ENCODE results near the gene SESN2.

Gene SESN2, protein sequence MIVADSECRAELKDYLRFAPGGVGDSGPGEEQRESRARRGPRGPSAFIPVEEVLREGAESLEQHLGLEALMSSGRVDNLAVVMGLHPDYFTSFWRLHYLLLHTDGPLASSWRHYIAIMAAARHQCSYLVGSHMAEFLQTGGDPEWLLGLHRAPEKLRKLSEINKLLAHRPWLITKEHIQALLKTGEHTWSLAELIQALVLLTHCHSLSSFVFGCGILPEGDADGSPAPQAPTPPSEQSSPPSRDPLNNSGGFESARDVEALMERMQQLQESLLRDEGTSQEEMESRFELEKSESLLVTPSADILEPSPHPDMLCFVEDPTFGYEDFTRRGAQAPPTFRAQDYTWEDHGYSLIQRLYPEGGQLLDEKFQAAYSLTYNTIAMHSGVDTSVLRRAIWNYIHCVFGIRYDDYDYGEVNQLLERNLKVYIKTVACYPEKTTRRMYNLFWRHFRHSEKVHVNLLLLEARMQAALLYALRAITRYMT

DNA sequence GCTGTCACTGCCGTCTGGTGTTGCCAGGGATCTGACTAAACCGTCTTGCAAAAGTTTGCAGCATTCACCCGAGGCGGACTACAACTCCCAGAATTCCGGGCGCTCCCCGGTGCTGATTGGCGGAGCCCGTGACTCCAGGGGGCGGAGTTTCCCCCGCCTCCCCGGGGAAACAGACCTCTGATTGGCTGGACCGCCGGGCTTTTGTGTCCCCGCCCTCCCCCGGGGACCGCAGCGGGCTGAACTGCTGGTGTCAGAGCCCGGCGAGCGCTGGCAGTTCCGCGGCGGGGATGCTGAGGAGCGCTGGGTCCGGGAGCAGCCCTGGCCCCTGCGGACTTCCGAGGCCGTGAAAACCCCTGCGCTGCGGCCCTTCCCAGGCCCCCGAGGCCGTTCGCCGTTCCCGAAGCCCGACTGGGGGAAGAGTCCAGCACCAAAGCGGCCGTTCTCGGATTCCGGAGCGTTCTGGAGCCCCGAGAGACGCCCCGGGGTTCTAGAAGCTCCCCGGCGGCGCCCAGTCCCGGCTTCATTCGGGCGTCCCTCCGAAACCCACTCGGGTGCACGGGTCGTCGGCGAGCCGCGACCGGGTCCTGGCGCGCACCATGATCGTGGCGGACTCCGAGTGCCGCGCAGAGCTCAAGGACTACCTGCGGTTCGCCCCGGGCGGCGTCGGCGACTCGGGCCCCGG, at the start of gene SESN2:
TSS of gene SESN2 (plus strand) at position 267 of the 682 bp plus-strand sequence. CDS start at position 597, 330 bp downstream.
- peak; percentile 99 for DNase-seq

DNA sequence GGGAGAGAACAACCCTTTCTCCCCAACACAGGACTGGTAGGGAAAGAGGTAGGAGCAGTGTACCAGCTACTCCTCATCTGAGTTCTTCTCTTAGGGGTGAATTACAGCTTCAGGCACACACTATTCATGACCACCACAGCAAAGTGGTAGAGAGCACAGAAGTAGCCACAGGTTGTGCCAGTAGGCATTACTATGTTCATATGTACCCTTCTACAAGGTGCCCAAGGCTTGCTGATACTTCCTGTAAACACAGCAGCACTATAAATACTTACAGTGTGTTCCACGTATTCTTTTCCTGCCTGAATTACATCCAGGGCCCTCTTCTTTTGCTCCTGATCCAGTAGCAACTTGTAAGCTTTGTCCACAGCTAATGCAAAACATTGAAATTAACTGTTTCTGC, 49.6 kb upstream of the SESN2 start:
- no peak for DNase-seq

DNA sequence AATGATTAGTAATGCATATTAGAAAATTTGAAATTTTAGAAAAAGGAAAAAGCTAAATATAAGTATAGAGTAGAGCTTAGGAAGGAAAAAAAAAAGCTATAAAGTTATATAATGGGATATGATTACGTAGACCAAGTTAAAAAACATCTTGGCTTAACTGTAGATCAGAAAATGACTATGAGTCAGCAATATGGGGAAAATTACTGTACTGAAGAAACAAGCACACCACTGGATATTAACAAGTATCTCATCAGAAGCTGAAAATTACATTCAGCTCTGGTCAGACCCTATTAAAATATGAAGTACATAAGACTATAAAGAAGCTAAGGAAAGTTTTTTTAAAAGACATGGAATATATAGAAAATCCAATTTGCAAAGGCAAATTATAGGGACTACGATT, 46.0 kb upstream of the SESN2 start:
- no peak for DNase-seq

DNA sequence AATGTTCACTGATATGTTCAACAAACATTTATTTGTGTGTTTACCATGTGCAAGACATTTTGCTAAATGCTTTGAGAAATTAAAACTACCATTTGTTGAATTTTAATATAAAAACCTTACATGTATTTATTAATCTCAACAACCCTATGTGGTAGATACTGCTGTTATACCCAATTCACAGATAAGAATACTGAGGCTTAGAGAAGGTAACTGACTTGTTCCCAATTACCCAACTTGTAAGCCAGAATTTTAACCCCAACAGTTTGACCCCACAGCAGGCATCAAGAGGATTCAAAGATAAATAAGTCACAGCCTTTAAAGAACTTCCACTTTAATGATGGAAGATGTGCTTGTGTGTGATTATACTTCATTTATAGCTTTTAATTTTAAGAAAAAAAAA, 30.2 kb upstream of the SESN2 start:
- no peak for DNase-seq

DNA sequence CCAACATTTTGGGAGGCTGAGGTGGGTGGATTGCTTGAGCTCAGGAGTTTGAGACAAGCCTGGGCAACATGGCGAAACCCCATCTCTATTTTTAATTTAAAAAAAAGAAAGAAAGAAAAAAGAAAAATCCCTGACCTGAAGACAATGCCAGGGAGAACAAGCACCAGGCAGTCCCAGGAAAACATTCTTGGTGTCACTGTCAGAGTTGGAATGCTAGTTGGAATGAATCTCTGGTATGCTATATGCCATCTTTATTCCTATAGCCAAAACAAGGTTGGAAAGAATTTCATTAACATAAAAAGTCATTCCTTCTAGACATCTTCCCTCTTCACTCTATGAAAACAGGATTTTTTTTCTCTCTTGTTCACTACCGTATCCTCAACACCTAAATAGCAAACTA, 29.3 kb upstream of the SESN2 start:
- no peak for DNase-seq

DNA sequence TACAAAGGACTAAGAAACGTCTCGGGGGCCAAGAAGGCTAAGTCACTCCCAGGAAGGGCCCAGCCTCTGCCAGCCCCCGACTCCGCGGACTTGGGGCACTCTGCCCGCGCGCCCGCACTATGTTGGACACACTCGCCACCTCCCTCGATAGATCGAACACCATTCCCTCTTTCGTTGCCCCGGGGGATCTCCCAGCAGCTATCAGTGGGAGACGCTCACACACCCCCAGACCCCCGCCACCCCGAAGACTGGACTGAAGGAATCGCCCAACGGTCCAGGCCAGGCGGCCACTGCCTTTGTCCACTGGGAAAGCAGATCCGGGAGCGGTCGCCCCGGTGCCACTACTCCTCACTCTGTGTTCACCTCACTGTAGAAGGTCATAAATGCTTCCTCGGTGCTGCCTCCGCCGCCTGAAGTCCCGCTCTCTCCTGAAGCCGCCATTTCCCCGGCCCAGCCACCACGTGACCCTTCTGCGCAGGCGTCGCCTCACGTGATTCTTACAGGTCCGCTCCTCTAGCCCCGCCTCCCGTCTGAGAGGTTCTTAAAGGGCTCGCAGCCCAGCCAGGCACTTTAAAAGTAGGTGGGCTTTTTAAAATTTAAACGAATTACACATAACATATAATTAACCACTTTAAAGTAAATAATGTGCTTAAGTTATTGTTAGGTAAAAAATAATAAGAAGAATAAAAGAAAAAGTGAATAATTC, 26.6 kb upstream of the SESN2 start, which contains the start of gene DNAJC8:
TSS of gene DNAJC8 (minus strand) at position 472 of the 706 bp plus-strand sequence. CDS start at position 441, 31 bp downstream.
- peak; percentile 95 for DNase-seq

DNA sequence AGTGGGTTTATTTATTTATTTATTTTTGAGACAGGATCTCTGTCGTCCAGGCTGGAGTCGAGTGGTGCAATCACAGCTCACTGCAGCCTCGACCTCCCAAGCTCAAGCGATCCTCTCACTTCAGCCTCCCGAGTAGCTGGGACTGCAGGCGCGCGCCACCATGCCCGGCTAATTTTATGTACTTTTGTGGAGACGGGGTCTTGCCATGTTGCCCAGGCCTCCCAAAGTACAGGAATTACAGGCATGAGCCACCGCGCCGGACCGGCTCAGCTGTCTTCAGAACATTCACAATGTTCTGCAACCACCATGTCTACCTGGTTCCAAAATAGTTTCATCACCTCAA, 26.1 kb upstream of the SESN2 start:
- no peak for DNase-seq

DNA sequence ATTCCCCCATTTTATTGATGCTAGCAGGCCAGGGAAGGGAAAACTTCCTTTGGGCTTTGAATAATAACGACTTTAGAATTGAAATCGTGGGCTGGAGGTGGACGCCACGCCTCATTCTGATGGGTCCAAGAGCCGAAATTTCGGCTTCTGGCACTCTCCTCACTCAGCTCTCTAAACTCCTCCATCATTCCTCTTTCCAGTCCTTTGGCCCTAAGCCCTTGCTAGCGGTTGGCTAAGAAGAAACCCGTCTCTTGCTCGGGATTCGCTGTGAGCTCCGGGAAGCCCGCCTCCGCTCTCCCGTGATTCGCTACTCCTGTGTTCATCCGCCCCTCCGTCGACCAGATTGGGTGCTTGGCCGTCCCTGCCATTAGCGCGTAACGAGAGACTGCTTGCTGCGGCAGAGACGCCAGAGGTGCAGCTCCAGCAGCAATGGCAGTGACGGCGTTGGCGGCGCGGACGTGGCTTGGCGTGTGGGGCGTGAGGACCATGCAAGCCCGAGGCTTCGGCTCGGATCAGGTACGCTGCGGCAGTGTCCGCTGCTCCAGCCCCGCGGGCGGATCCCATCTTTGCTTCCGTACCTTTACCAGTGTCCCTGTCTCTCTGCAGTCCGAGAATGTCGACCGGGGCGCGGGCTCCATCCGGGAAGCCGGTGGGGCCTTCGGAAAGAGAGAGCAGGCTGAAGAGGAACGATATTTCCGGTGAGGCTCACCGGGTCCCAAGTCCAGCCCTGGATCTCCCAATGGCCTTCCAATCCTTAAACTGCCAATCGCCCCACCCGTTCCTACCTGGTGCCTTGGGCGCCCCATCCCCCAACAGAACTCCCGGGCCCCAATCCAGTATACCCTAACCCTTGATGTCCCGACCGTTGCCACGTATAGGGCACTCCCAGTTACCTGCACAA, 23.3 kb upstream of the SESN2 start, which contains the start of gene ATP5IF1:
TSS of gene ATP5IF1 (plus strand) at position 370 of the 901 bp plus-strand sequence. CDS start at position 430, 60 bp downstream.
- DNase-seq, result peak; percentile 96

DNA sequence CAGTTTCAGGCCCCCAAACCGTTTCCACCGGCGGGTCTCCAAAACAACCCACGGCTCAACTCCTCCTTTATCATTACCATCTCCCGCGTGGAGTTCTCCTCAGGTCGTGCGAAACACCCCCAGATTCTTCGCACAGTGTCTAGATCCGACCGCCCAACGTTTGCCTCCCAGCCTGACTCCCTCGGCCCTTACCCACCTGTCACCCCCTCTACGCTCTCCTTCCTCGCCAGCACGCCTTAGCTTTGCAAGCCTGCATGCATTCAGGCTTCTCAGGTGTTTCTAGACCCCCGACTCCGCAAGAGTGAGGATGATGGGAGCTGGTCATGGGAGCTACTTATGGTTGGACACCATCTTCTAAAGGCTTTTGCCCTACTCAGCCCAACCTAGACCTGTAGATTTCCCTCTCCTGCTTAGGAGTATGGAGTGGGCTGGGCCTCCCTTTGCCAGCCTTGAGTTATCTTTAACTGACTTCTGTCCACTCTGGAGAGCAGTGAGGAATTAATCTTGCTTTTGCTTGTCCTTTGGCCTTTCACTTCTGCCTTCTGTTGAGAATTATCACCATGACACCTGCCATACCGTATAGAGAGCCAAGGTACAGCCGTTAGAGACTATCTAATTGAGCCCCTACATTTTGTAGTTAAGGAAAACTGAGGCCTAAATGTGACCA, 22.5 kb upstream of the SESN2 start:
- peak; percentile 39 for DNase-seq

DNA sequence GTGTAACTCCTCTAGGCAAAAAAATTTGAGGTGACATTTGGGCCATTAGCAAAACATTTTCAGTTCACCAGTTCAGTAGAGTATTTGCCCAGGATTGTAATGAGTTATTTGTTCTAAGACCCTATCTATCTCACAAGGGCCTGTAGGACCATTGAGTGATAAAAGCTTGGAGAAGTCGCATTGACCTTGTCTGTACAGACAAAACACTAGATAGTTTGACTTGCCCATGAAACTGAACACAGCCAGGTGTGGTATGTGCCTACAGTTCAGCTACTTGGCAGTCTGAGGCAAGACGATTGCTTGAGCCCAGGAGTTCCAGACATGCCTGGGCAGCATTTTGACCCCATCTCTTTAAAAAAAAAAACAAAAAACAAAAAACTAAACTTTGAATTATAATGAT, 20.3 kb upstream of the SESN2 start:
- DNase-seq, result no peak

DNA sequence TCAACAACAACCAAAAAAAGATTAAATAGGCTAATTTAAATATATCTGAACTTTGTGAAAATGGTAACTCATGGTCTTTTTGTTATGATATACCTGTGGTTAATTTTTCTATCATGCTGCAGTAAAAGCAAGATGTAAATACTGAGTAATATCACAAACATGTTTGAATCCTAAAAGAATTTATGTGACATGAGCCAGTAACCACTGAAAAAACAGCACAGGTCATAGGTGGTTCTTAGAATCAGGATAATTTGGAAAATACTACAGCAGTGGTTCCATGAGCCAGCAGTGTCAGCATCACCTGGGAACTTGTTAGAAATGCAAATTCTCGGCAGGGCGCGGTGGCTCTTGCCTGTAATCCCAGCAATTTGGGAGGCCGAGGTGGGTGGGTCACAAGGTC, 19.3 kb upstream of the SESN2 start:
- DNase-seq, result no peak

DNA sequence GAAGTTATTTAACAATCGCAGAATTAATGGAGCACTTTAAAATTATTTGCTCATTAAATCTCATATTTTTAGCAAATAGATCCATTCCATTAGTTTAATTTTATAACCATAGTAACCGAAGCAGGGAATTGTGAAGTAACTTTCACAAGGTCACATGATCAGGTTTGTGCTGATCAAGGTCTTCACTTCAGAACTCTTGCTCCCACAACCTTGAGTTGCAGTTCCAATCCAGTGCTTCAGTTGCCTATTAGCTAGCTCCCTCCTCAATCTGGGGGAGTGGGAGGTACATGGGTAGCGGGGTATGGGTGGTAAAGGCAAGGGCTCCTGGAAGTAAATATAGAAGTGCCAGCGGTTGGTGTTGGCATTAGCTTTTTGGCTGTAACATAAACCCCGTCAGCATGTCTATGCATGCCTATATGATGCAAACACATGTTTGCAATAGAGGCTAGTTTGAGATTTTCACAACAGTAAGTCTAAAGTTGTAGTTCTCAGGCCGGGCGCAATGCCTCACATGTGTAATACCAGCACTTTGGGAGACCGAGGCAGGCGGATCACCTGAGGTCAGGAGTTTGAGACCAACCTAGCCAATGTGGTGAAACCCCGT, 17.6 kb upstream of the SESN2 start:
- no peak for DNase-seq

DNA sequence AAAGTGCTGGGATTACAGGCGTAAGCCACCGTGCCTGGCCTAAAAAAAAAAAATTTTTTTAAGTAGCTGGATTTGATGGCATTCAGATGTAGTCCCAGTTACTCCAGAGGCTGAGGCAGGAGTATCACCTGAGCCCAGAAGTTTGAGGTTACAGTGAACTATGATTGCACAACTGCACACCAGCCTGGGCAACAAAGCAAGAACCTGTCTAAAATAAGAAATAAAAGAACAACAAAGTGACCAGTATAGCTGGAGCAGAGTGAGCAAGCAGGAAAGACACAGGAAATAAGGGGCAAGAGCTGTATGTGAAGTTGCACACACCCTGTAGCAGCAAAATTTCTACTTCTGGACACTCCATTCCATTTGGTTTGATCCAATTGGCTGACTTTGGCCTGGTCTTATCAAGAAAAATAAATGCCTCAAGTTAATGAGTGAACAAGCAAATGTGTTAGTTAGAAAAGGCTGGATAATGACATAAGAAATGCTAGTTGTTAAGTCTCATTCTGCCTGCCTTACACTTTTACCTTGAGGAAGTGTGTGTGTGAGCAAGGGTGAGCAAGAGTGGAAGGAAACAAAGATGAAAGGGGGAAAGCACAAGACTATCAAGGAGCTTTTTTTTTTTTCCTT, 15.5 kb upstream of the SESN2 start:
- DNase-seq, result no peak

DNA sequence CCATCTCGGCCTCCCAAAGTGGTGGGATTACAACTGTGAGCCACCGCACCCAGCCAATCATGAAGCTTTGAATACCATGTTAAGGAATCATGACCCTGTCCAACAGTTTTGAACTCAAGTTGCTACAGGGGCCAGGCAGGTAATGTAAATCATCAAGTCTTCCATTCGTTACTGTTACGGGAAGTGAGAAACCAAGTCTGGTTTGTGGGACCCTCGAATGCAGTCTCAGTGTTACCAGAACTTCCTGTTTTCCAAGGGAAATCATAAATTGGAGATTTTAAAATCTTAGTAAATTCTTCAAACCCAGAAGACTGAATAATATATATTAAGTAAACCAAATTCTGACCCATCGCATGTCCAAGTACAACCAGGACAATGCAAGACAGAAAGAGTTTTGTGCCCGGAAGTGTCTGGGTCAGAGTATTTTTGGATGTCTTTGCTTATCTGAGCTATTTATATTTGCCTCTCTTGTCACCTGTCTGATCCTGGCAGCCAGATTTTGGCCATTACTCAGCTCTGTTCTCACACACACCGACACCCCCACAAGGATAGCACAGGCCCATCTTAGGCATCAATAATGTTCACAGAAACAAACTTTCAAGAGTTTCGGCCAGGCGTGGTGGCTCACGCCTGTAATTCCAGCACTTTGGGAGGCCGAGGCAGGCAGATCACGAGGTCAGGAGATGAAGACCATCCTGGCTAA, 14.6 kb upstream of the SESN2 start:
- no peak for DNase-seq

DNA sequence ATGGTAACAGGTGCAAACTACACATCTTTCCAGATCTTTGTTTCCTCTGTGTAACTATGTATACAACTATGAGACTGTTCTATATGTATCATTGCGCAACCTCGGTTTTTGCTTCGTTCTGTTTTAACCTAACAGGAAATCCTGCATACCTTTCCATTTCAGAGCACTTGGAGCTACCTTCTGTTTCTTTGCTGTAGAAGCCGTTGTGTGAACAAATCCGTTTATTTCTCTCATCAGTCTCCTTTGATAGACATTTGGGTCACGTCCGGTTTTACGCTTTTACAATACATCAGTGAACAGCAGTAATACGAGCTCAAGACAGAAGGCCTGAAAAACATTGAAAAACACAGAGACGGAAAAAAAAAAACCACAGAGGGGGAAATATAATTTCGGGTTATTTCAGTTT, 12.9 kb upstream of the SESN2 start:
- DNase-seq, result no peak

DNA sequence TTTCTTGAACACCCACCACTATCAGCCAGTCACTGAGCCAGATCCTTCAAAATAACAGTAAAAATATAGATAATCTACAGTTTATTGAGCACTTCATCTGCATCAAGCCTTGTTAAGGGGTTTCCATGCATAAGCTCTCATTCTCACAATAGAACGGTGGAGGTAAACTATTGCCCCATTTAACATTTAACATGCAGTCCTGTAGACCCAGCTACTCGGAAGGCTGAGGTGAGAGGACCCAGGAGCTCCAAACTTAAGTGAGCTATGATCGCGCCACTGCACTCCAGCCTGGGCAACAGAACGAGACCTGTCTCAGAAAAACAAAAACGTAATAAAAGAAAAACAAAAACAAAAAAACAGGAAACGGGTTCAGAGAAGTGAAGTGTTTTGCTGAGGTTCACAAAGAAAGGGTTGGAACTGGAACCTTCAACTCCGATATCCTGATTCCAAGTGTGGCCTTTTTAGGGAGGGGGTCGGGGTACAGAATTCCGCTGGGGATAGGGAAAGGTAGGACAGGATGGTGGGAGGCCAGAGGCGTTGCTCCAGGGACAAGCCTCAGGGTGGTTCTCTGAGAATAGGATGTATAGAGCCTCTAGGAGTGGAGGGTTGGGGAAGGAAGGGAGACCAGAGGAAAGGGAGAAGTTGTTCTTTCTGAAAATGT, 11.6 kb upstream of the SESN2 start:
- DNase-seq, result no peak

DNA sequence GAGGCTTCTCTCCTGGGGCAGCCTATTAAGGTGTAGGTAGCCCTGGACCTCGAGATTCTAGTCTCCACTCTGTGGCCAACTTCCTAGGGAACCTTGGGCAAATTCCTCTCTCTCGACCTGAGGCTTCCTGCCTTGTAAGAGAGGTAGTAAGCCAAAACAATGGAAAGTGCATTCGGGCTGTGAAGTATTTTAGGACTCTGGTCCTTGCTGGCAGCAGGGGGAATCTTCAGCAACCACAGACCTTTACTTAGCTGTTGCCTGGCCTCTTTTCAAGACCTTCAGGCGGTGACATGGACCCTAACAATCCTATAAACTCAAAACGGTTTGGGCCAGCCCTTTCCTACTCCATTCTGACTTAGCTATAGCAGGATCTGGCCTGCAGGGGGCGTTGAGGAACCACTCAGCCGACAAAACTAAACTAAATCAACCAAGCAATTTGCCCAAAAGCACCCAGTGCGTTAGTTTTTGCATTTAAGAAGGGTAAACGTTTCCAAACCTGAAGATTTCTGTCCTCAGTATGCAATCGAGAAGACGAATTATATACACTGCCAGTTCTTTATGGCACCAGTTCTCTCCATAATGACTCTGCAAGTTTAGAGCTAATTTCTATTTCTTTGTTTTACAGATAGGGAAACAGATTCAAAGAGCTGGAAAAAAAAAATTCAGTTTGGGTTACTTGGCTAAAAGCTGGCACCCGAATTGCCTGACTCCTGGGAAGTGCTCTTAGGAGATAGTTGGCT, 10.9 kb upstream of the SESN2 start:
- DNase-seq, result peak; percentile 74

DNA sequence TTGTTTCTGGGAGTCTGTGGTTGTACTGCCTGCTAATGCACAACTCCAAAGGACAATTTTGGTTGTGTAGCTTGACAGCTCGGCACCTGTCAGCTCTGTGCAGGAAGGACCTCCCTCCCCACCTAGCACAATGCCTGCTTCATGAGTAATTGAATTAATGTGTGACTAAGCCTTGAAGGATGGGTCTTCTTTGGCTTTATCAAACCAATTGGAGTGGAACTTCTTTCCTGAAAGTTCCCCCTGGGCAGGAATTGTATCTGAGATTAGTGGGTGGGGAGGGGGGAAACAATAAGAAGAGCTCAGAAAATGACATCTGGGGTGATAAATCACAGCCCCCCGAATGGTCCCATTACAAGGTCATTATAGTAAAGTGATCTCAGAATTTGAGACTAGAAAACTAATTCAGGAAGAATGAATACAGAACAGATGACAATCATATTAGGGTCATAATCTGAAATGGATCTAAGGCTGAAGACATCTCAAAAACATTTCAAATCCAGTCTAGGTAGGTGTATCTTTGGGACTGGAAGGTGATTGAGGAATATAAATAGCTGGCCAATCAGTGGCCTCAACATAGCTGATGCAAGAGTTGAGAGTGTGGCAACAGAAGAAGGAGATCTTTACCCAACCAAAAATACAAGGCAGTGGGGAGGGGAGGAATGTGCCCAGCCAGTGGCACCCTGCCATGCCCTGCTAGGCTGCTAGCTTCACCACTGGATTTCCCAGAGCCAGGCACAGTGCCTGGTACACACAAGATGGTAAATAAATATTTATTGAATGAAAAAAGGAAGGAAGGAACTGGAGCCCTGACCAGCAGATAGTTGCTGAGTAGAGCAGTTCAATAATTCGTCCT, 10.1 kb upstream of the SESN2 start:
- DNase-seq, result peak; percentile 24

All from stimulated activated naive CD4-positive, alpha-beta T cell treated with Interleukin-2 at 50 U/mL for 16 hours (primary cell).